Measurements from ENCODE around the gene MAGEA11.
"Not testable (repeated sequence)": the region's sequence is repeated elsewhere in the genome, so short reads cannot be mapped to it uniquely, and the experiment has no call there.

The MAGEA11 gene

DNA sequence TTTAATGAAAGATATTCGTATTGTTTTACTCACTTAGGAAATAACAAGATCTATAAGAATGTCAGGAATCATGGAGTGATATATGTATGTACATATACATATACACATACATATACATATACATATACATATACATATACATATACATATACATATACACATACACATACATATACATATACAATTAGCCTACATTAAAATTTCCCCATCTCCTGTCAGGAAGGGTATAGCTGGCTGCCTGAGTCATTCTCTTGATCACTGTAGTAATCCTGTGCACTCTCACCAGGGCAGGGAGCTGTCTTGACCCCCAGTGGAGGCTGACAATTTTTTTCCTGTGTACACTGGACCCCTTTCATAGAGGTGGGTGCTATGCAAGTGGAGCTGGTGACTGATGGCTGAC is 23.3 kb upstream of the MAGEA11 start:
- H3K4me2 ChIP-seq = no peak overlapping the region

DNA sequence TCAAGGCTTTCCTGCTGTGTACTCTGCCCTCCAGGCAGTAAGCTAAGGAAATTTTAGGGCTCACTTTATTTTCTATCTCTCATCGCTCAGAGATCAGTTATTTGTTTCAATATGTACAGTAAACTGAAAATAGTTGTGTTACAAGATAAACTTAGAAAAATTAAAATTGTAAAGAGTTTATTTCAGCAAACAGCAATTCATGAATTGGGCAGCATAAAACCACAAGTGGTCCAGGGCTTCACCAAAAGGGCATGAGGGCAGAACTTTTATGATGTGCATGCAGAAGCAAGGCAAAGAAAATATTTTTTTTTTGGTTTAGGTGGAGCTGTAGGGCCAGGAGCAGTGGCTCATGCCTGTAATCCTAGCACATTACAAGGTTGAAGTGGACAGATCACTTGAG is 20.1 kb upstream of the MAGEA11 start:
- Histone ChIP-seq H3K36me3 (no peaks in the 10 kb centered on the region), H3K4me1 (no peaks in the 10 kb centered on the region), H3K9ac (no peak overlapping the region), H3K4me3 (no peak overlapping the region), H3K9me3 (peaks cover 20% of the 10 kb centered on the region), H3K27me3 (no peaks in the 10 kb centered on the region), H3K27ac (no peak overlapping the region), H4K20me1 (no peaks in the 10 kb centered on the region), H3K4me2 (no peak overlapping the region)
- no peak for TF ChIP-seq Cebpa-rat (IDR thresholded peaks at IDR 0.05)

More for the DNA sequence above, 23.3 kb upstream of the MAGEA11 start:
- Histone ChIP-seq H3K4me1 (no peaks in the 10 kb centered on the region), H3K4me3 (no peak overlapping the region), H3K27me3 (no peaks in the 10 kb centered on the region), H4K20me1 (no peaks in the 10 kb centered on the region), H3K36me3 (no peaks in the 10 kb centered on the region), H3K27ac (no peak overlapping the region), H3K9me3 (peaks cover 20% of the 10 kb centered on the region), H3K9ac (no peak overlapping the region)
- no peak for TF ChIP-seq Cebpa-rat (IDR thresholded peaks at IDR 0.05)

DNA sequence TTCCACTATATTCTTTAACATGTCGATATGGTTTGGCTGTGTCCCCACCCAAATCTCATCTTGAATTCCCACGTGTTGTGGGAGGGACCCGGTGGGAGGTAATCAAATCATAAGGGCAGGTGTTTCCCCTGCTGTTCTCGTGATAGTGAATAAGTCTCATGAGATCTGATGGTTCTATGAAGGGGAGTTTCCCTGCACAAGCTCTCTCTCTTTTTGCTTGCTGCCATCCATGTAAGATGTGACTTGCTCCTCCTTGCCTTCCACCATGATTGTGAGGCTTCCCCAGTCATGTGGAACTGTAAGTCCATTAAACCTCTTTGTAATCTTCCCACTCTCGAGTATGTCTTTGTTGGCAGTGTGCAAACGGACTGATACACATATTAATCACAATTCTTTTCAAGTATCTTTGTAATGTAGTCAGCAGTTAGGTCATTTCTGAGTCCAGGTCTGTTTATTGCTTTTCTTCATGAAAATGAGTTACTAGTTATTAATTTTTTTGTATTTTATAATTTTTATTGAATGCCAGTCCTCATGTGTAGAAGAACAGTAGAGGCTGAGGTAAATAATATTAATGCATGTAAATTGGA is 19.1 kb upstream of the MAGEA11 start:
- H3K4me2 ChIP-seq, H3K36me3 ChIP-seq, H3K27ac ChIP-seq: not testable (repeated sequence)

DNA sequence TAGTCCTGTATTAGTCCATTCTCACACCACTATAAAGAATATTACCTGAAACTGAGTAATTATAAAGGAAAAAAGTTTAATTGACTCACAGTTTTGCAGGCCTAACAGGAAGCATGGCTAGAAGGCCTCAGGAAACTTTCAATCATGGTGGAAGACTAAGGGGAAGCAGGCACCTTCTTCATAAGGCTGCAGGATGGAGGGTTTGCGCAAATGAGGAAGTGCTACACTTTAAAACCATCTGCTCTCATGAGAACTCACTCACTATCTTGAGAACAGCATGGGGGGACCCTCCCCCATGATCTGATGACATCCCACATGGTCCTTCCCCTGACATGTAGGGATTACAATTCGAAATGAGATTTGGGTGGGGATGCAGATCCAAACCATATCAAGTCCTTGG is 12.1 kb upstream of the MAGEA11 start:
- TF ChIP-seq Cebpa-rat (IDR thresholded peaks at IDR 0.05) = no peak
- Histone ChIP-seq H3K36me3 (no peaks in the 10 kb centered on the region), H3K9me3 (0 out of 2 replicates have a peak, but pooled peaks cover 4% of the 10 kb centered on the region), H3K4me3 (no peak overlapping the region), H3K27ac (no peak overlapping the region), H3K4me2 (no peak overlapping the region), H3K27me3 (no peaks in the 10 kb centered on the region), H3K9ac (no peak overlapping the region), H3K4me1 (no peaks in the 10 kb centered on the region), H4K20me1 (no peaks in the 10 kb centered on the region)

More for the DNA sequence above, 19.1 kb upstream of the MAGEA11 start:
- H3K9ac ChIP-seq, H3K4me3 ChIP-seq, H3K4me1 ChIP-seq, H3K27me3 ChIP-seq, H4K20me1 ChIP-seq: not testable (repeated sequence)
- peaks cover 20% of the 10 kb centered on the region for H3K9me3 ChIP-seq

DNA sequence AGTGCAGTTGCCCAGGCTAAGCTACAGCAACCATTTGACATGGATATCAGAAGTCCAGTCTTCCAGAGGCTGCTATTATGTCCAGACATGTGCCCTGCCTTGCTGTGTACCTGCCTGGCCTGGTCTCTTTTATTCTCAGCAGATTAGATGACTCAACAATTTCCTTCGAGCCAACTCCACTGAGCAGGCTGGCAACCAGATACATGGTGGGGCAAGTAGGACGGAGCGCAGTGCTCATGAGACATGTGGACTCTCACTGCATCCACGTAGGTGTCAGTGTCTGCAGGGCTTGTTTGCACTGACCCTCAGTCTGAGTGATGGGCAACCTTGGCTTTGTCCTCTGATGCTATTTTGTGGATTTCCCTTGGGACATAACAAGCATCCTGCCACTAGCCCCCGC is 7.2 kb upstream of the MAGEA11 start:
- H3K4me3 ChIP-seq = no peak overlapping the region
- no peak for TF ChIP-seq Cebpa-rat (IDR thresholded peaks at IDR 0.05)
- no peak overlapping the region for H3K27ac ChIP-seq
- H3K4me2 ChIP-seq = no peak overlapping the region
- H3K27me3 ChIP-seq = no peaks in the 10 kb centered on the region
- H3K9me3 ChIP-seq = 0 out of 2 replicates have a peak, but pooled peaks cover 4% of the 10 kb centered on the region
- H4K20me1 ChIP-seq = no peaks in the 10 kb centered on the region
- H3K4me1 ChIP-seq = no peaks in the 10 kb centered on the region
- no peak overlapping the region for H3K9ac ChIP-seq
- no peaks in the 10 kb centered on the region for H3K36me3 ChIP-seq

DNA sequence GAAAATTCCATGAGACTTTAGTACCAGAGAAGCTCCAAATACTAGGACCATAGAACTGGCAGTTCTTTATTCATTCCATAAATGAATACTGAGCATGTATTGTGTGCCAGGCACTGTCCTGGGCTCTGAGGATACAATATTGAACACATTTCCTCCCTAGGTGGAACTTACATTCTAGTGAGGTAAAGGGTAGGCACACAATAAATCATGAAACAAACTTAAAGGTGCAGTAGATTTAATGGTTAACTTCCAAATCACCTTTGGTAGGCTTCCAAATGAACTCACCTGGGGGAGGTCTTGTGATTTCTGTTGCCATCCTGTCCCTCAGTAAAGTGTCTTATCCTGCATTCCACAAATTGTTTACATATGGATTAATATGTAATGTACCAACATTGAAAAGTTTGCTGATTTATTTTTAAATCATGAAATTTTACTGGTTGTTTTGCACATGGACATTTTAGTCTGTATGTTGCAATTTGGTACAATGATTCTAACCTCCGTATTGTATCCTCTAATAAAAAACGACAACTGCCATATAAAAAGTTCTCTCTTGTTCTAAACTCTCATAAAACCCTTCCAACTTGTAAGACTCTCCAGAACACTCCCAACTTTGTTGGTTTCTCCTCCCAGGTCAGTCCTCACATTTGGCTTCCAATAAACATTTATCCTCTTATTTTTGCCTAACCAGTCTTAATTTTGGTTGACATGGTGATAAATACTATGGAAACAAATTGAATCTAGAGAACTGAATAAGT is 4.5 kb upstream of the MAGEA11 start:
- Histone ChIP-seq H4K20me1 (no peaks in the 10 kb centered on the region), H3K4me3 (no peak overlapping the region), H3K27me3 (no peaks in the 10 kb centered on the region), H3K27ac (no peak overlapping the region), H3K9me3 (no peaks in the 10 kb centered on the region), H3K4me2 (no peak overlapping the region), H3K4me1 (no peaks in the 10 kb centered on the region), H3K36me3 (no peaks in the 10 kb centered on the region), H3K9ac (no peak overlapping the region)
- TF ChIP-seq Cebpa-rat (IDR thresholded peaks at IDR 0.05) = no peak

DNA sequence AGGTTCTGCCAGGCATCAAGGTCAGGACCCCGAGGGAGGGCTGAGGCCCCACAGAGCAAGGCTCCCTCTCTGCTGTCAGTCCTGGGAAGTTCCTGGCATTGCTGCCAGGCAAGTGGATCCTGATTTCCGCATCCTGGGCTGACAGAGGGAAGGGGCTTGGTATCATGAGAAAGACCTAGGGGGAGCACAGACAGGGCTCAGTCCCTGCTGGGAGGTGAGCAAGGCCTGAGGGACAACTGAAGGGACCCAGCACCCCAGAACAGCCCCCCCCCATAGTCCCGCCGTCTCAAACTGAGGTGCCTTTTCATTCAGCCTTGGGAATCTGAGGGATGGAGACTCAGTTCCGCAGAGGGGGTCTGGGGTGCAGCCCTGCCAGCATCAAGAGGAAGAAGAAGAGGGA is 971 bp downstream of the MAGEA11 start:
- Histone ChIP-seq H3K9ac (no peak overlapping the region), H3K27me3 (no peaks in the 10 kb centered on the region), H3K9me3 (no peaks in the 10 kb centered on the region), H3K27ac (no peak overlapping the region), H3K36me3 (no peaks in the 10 kb centered on the region), H4K20me1 (no peaks in the 10 kb centered on the region), H3K4me3 (no peak overlapping the region), H3K4me2 (no peak overlapping the region), H3K4me1 (0 out of 2 replicates have a peak, but pooled peaks cover 4% of the 10 kb centered on the region)
- no peak for TF ChIP-seq Cebpa-rat (IDR thresholded peaks at IDR 0.05)

DNA sequence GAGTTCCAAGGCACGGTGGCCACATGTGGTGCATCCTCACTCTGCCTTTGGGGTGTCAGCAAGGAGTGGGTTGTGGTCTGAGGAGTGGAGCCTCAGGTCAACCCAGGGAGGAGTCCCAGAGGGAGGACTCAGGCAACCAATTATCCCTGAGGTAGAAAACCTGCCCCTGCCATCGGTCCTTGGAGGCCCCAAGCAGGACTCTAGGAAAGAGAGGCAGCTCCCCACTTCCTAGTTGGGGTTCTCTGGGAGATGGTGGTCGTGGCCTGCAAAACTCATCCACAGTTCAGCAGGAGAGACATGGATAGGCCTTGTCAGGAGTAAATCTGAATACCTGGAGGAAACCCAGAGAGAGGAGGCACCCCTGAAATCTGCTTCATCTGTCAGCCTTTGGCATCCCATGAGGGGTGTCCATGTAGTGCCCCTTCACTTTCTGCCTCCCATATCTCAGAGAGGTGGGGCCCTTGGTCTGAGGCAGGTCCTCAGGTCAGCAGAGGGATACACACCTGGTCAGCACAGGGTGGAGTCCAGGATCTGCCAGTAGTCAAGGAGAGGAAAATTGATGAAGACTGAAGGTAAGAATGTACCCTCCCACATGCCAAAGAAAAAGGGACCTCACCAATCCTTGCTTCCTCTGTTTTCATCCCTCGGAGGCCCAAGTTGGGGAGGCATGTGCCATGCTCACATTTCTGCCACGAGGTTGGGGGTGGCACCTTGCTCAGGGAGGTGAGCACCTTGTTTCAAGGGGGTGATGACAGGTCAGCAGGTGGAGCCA is 1.6 kb downstream of the MAGEA11 start:
- TF ChIP-seq Cebpa-rat (IDR thresholded peaks at IDR 0.05) = no peak
- H3K4me1 ChIP-seq = 0 out of 2 replicates have a peak, but pooled peaks cover 4% of the 10 kb centered on the region
- H3K9ac ChIP-seq = no peak overlapping the region
- H4K20me1 ChIP-seq = no peaks in the 10 kb centered on the region
- no peaks in the 10 kb centered on the region for H3K9me3 ChIP-seq
- H3K4me2 ChIP-seq = no peak overlapping the region
- no peaks in the 10 kb centered on the region for H3K27me3 ChIP-seq
- no peaks in the 10 kb centered on the region for H3K36me3 ChIP-seq
- no peak overlapping the region for H3K4me3 ChIP-seq
- H3K27ac ChIP-seq = no peak overlapping the region

DNA sequence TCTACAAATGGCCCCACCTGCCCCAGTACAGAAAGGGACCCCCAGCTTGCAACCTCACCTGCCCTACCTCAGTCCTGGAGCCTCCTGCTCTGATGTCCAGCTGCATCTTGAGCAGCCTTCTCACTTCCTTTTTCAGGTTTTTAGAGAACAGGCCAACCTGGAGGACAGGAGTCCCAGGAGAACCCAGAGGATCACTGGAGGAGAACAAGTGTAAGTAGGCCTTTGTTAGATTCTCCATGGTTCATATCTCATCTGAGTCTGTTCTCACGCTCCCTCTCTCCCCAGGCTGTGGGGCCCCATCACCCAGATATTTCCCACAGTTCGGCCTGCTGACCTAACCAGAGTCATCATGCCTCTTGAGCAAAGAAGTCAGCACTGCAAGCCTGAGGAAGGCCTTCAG is 3.6 kb downstream of the MAGEA11 start:
- no peaks in the 10 kb centered on the region for H4K20me1 ChIP-seq
- H3K4me2 ChIP-seq = no peak overlapping the region
- no peak for TF ChIP-seq Cebpa-rat (IDR thresholded peaks at IDR 0.05)
- 0 out of 2 replicates have a peak, but pooled peaks cover 4% of the 10 kb centered on the region for H3K4me1 ChIP-seq
- no peak overlapping the region for H3K4me3 ChIP-seq
- no peak overlapping the region for H3K9ac ChIP-seq
- H3K9me3 ChIP-seq = no peaks in the 10 kb centered on the region
- H3K36me3 ChIP-seq = no peaks in the 10 kb centered on the region
- H3K27ac ChIP-seq = no peak overlapping the region
- H3K27me3 ChIP-seq = no peaks in the 10 kb centered on the region

DNA sequence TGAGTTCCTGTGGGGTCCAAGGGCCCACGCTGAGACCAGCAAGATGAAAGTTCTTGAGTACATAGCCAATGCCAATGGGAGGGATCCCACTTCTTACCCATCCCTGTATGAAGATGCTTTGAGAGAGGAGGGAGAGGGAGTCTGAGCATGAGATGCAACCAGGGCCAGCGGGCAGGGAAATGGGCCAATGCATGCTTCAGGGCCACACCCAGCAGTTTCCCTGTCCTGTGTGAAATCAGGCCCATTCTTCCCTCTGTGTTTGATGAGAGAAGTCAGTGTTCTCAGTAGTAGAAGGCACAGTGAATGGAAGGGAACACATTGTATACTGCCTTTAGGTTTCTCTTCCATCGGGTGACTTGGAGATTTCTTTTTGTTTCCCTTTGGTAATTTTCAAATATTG is 4.8 kb downstream of the MAGEA11 start:
- H3K4me2 ChIP-seq = no peak overlapping the region
- 0 out of 2 replicates have a peak, but pooled peaks cover 4% of the 10 kb centered on the region for H3K4me1 ChIP-seq
- H3K9me3 ChIP-seq = no peaks in the 10 kb centered on the region
- no peak overlapping the region for H3K4me3 ChIP-seq
- H4K20me1 ChIP-seq = no peaks in the 10 kb centered on the region
- TF ChIP-seq Cebpa-rat (IDR thresholded peaks at IDR 0.05) = no peak
- no peak overlapping the region for H3K27ac ChIP-seq
- no peaks in the 10 kb centered on the region for H3K36me3 ChIP-seq
- H3K27me3 ChIP-seq = no peaks in the 10 kb centered on the region
- H3K9ac ChIP-seq = no peak overlapping the region
